Gastrocnemius medialis (tissue), 4 donors: ENCODE results near the gene WDFY2.
"Not testable (repeated sequence)": the region's sequence is repeated elsewhere in the genome, so short reads cannot be mapped to it uniquely, and the experiment has no call there.

Experiments used
- CTCF ChIP-seq, 5 experiments: fragments of 450-650 bp in 3 of 5; fragments of 200-600 bp in 2 of 5; sonication (generic) in 2 of 5; IDR thresholded peaks in 4 of 5; conservative IDR thresholded peaks in 1 of 5; 1 replicate in 4 of 5; 2 replicates in 1 of 5; pipeline ENCODE4 v1.5.1; 2016 to 2019; ENCODE audit warnings: antibody characterized with exemption in 5 of 5, mild to moderate bottlenecking in 3 of 5, moderate library complexity in 3 of 5
- POLR2A ChIP-seq, 2 donors: fragments of 450-650 bp; IDR thresholded peaks; one replicate each; pipeline ENCODE4 v1.6.1; 2017; ENCODE audit warnings: antibody characterized with exemption in 2 of 2, mild to moderate bottlenecking in 2 of 2, moderate library complexity in 2 of 2

GRCh38 chr13:51545446-51545845 lies 38.8 kb upstream of the WDFY2 start:
- not testable (repeated sequence) for TF ChIP-seq CTCF (IDR thresholded peaks at IDR 0.05 in 4 of 5, conservative IDR thresholded peaks at IDR 0.05 in 1 of 5); POLR2A (IDR thresholded peaks at IDR 0.05)
